ENCODE results near the gene VTI1A. TPM values are rescaled to one million over a fixed set of nuclear protein-coding genes. Genes with fewer than 3 reads are reported as not detected.

VTI1A gene
- total and polyA plus RNA-seq, 9 of the 15 experiments (the other 6 are each of a cell fraction or from before 2014, with no cell fraction given): 9.3 to 21.4 (median 16.0) TPM

DNA sequence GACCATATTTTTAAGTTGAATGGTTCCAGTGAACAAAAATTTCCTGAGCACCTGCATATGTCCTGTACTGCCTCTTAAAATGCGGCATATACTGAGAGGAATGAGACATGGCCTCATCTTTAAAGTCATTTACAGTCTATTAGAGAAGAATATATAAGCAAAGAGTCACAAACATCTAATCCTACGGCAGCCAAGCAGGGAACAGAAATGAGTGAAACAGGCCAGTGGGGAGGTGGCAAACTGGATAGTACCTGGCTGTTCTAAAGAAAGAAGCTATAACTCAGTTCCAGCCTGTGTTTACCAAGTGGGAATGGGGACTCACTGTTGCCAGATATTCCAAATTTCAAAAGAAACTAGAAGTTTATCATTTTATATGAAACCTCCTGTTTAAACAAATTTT is 211.4 kb downstream of the VTI1A start (continued):
- TF ChIP-seq PPARD (CRISPR knock-in tag; IDR thresholded peaks at IDR 0.05): no peak

DNA sequence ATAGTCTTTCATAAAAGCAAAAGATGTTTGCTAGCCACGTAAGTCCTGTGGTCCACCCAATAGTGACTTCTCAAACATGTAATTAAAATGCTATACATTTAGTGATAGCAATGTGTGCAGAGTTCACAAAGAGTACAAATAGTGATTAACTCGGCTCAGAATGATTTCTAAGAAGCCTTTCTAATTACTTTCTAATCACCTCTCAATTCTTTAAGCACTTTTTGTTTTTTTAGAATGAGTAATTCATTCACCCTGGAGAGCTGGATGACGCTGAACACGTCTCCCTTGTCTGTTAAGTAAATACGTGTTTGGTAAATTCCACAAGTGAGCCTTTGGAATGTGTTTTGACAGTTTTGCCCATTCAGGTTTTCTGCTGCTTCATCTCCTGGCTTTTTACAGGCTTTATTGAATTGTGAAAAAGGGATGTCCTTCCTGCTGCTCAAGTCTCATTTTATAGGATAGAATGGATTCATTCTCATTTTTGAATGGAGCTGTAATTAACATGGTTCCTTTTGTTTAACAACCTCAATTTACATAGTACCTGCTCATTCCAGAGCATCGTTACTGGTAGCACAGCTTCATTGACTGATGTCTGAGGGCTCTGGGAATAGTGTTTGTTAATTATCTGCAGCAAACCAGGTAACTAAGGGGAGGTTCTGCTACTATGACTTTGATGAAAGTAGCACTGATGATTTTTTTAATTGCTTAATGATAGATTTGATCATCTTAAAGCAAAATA is 212.1 kb downstream of the VTI1A start:
- Histone ChIP-seq H3K4me1 (replicated peaks in 1 of 2; ENCODE audit: control insufficient read depth in 2 of 2, insufficient read depth in 2 of 2, low read length in 2 of 2) (no peaks in the 10 kb centered on the region), H3K27me3 (ENCODE audit: control insufficient read depth in 2 of 2, insufficient read depth in 2 of 2, low read length in 2 of 2) (no peaks in the 10 kb centered on the region), H3K9ac (ENCODE audit: insufficient read depth in 1 of 2, low read depth in 2 of 2, low read length in 2 of 2) (no peak overlapping the region), H3K79me2 (ENCODE audit: control insufficient read depth, insufficient read depth, low read length) (no peaks in the 10 kb centered on the region), H3K27ac (ENCODE audit: extremely low read depth, low read depth, low read length) (no peak overlapping the region), H3K9me3 (replicated peaks; ENCODE audit: control insufficient read depth, insufficient read depth, low read depth, low read length) (no peaks in the 10 kb centered on the region), H3K36me3 (ENCODE audit: control insufficient read depth, insufficient read depth, low read length) (no peaks in the 10 kb centered on the region), H3K9me1 (ENCODE audit: control insufficient read depth, insufficient read depth, low read length) (no peaks in the 10 kb centered on the region), H3K4me3 (no peak overlapping the region), H2AFZ (ENCODE audit: low read depth, low read length) (no peak overlapping the region), H3K4me2 (ENCODE audit: insufficient read depth, low read length) (no peak overlapping the region), H4K20me1 (replicated peaks; ENCODE audit: control insufficient read depth, insufficient read depth, low read length) (no peaks in the 10 kb centered on the region)
- no peak for FAIRE-seq
- DNase-seq (ENCODE audit: extremely low read depth in 1 of 4, low spot score in 3 of 4): no peak
- ChIA-PET CTCF (ENCODE audit: low intra/inter-chr PET ratio) (no interaction called here), POLR2A (no interaction called here)
- 66% methylated on average over 6 of the region's 6 CpGs for WGBS (ENCODE audit: insufficient coverage, low coverage, missing lambda C conversion rate)
- BruUV-seq (replicated peaks): no TSS peak
- in situ Hi-C loops (cut with MboI) (no loop called here), intact Hi-C loops (cut with micrococcal nuclease) (no loop called here)
- no peak for ATAC-seq
- TF ChIP-seq IRF2 (CRISPR knock-in tag; IDR thresholded peaks at IDR 0.05) (no peak), HNRNPH1 (optimal IDR thresholded peaks at IDR 0.05; ENCODE audit: low read depth, low read length) (no peak), SMARCE1 (IDR thresholded peaks at IDR 0.05) (no peak), CXXC5 (CRISPR knock-in tag; IDR thresholded peaks at IDR 0.05) (no peak), GTF2F1 (IDR thresholded peaks at IDR 0.05; ENCODE audit: low read depth, low read length) (no peak), ZNF561 (CRISPR knock-in tag; conservative IDR thresholded peaks at IDR 0.05) (no peak)
- TF ChIP-seq, protein P1, sequence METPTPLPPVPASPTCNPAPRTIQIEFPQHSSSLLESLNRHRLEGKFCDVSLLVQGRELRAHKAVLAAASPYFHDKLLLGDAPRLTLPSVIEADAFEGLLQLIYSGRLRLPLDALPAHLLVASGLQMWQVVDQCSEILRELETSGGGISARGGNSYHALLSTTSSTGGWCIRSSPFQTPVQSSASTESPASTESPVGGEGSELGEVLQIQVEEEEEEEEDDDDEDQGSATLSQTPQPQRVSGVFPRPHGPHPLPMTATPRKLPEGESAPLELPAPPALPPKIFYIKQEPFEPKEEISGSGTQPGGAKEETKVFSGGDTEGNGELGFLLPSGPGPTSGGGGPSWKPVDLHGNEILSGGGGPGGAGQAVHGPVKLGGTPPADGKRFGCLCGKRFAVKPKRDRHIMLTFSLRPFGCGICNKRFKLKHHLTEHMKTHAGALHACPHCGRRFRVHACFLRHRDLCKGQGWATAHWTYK (CRISPR knock-in tag; IDR thresholded peaks at IDR 0.05): no peak
- TF ChIP-seq, protein P2, sequence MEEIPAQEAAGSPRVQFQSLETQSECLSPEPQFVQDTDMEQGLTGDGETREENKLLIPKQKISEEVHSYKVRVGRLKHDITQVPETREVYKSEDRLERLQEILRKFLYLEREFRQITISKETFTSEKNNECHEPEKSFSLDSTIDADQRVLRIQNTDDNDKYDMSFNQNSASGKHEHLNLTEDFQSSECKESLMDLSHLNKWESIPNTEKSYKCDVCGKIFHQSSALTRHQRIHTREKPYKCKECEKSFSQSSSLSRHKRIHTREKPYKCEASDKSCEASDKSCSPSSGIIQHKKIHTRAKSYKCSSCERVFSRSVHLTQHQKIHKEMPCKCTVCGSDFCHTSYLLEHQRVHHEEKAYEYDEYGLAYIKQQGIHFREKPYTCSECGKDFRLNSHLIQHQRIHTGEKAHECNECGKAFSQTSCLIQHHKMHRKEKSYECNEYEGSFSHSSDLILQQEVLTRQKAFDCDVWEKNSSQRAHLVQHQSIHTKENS (CRISPR knock-in tag; IDR thresholded peaks at IDR 0.05): no peak

Data from K562 (cell line).